NCI-H524 (cell line): ENCODE measurements around the gene GLI1.

ENCODE experiments used
- DNase-seq, 2 experiments: peaks; one replicate each; lab custom pipeline; 2025; lab: John Stamatoyannopoulos, UW

GLI1 gene

GRCh38 chr12:57518920-57519795 is 59.6 kb downstream of the GLI1 start:
- peak in 1 of 2 experiments; percentile 63 for DNase-seq

GRCh38 chr12:57519796-57520052 is 60.1 kb downstream of the GLI1 start:
- no peak for DNase-seq

GRCh38 chr12:57520053-57520818 is 60.7 kb downstream of the GLI1 start, which contains the start of gene DDIT3:
Gene DDIT3 (minus strand): TSS chr12:57520514. CDS start chr12:57517406, 3,108 bp downstream.
- peak; percentile 92 to 98 for DNase-seq

GRCh38 chr12:57521525-57522010 is 62.0 kb downstream of the GLI1 start:
- peak; percentile 74 to 85 for DNase-seq
